Small intestine (tissue), 7 donors: ENCODE data around the gene KHDC3L. TPM values are rescaled to one million over a fixed set of nuclear protein-coding genes. Genes with fewer than 3 reads are reported as not detected.

Source experiments
- DNase-seq, 2 donors: peaks; one replicate each; pipeline versions ENCODE4 v3.0.0 to v3.0.0-alpha.2; 2013
- FAIRE-seq: peaks from 2 replicates; lab custom pipeline; 2012; peaks lifted over from hg19 to GRCh38; lab: Jason Lieb, UNC
- H3K27ac ChIP-seq, 3 donors: one replicate each; pipeline ENCODE4 v1.5.1; 2013; ENCODE audit warnings: low read length in 2 of 3, mild to moderate bottlenecking in 2 of 3, control low read depth in 1 of 3, inconsistent platforms in 1 of 3, low read depth in 1 of 3, moderate library complexity in 1 of 3
- H3K27me3 ChIP-seq, 3 donors: one replicate each; pipeline ENCODE4 v1.6.1; 2013; ENCODE audit warnings: low read length in 3 of 3, inconsistent platforms in 1 of 3; ENCODE audit not compliant: control insufficient read depth in 3 of 3, insufficient read depth in 3 of 3
- H3K36me3 ChIP-seq, 3 donors: one replicate each; pipeline ENCODE4 v1.6.1; 2013; ENCODE audit warnings: low read length in 3 of 3, inconsistent platforms in 1 of 3, low read depth in 1 of 3, mild to moderate bottlenecking in 1 of 3, moderate library complexity in 1 of 3; ENCODE audit not compliant: control insufficient read depth in 3 of 3, insufficient read depth in 2 of 3
- H3K4me1 ChIP-seq, 3 donors: one replicate each; pipeline ENCODE4 v1.6.1; 2013; ENCODE audit warnings: low read length in 2 of 3, inconsistent platforms in 1 of 3, low read depth in 1 of 3, mild to moderate bottlenecking in 1 of 3, moderate library complexity in 1 of 3; ENCODE audit not compliant: control insufficient read depth in 3 of 3, insufficient read depth in 2 of 3
- H3K4me3 ChIP-seq, 3 donors: one replicate each; pipeline ENCODE4 v1.5.1; 2013; ENCODE audit warnings: low read length in 3 of 3, control low read depth in 1 of 3, inconsistent platforms in 1 of 3, low read depth in 1 of 3, mild to moderate bottlenecking in 1 of 3, moderate library complexity in 1 of 3
- H3K9me3 ChIP-seq, 2 donors: one replicate each; pipeline ENCODE4 v1.6.1; 2013; ENCODE audit warnings: low read depth in 1 of 2, low read length in 1 of 2; ENCODE audit not compliant: control insufficient read depth in 2 of 2, insufficient read depth in 1 of 2
- WGBS, 3 donors: extraction: QIAGEN DNeasy Blood & Tissue Kit; methylation state at CpG; one replicate each; pipeline ENCODE4 v1.1.7; 2013; 5-methylcytosine and 5-hydroxymethylcytosine counted together
- polyA plus RNA-seq, 4 donors: library from polyadenylated mRNA; stranded (reverse) in 3 of 4; unstranded in 1 of 4; fragments of 200-250 nt in 3 of 4; fragments of 120-200 nt in 1 of 4; gene quantifications; one replicate each; pipeline versions ENCODE4 v1.2.1 to v1.2.3, GENCODE V29; 2013
- donor health status: healthy with polysubstance abuse.
- donor health status: control.
- donor health status: control.
- donor health status: Bipolar disorder and iron deficiency.
- donor health status: healthy.

KHDC3L gene
- polyA plus RNA-seq, 4 donors, result not detected

- 90 to 98% (median 93%) methylated on average over 3 of the region's 3 CpGs for WGBS, 3 donors
- FAIRE-seq, result no peak
- peaks cover 0 to 7% of the 10 kb centered on the region in 2 donors for H3K9me3 ChIP-seq
- H3K4me1 ChIP-seq, result no peaks in the 10 kb centered on the region
- no peak overlapping the region for H3K4me3 ChIP-seq
- DNase-seq, result no peak
- no peaks in the 10 kb centered on the region for H3K27me3 ChIP-seq
- no peaks in the 10 kb centered on the region for H3K36me3 ChIP-seq
- no peak overlapping the region for H3K27ac ChIP-seq
These were observed 30.8 kb downstream of the KHDC3L start for GRCh38 chr6:73393278-73393677.

- Histone ChIP-seq H3K27me3 (no peaks in the 10 kb centered on the region), H3K4me3 (peak within 1 kb of the TSS in 1 of 3 donors; percentile 26), H3K27ac (peak within 1 kb of the TSS in 1 of 3 donors; percentile 79), H3K36me3 (no peaks in the 10 kb centered on the region), H3K9me3 (peaks cover 0 to 7% of the 10 kb centered on the region in 2 donors), H3K4me1 (no peaks in the 10 kb centered on the region)
- DNase-seq, result peak; percentile 27 to 33
- FAIRE-seq, result no peak
- WGBS, 3 donors, result 71 to 89% (median 73%) methylated on average over 54 of the region's 54 CpGs
These were observed 32.3 kb downstream of the KHDC3L start, which contains the start of gene DDX43 for GRCh38 chr6:73394577-73395354. Gene DDX43, plus strand, starts transcription at chr6:73394828. Its CDS starts 78 bp downstream, at chr6:73394906.

- H3K4me3 ChIP-seq, result no peak overlapping the region
- DNase-seq (no peak), FAIRE-seq (no peak)
- no peaks in the 10 kb centered on the region for H3K4me1 ChIP-seq
- H3K27me3 ChIP-seq, result no peaks in the 10 kb centered on the region
- 94 to 95% (median 95%) methylated on average over 10 of the region's 10 CpGs for WGBS, 3 donors
- H3K9me3 ChIP-seq, result peaks cover 0 to 7% of the 10 kb centered on the region in 2 donors
- H3K36me3 ChIP-seq, result no peaks in the 10 kb centered on the region
- no peak overlapping the region for H3K27ac ChIP-seq
These were observed 33.4 kb downstream of the KHDC3L start for GRCh38 chr6:73395875-73396274.

- FAIRE-seq, result no peak
- no peak for DNase-seq
- H3K4me3 ChIP-seq, result no peak overlapping the region
- H3K27me3 ChIP-seq, result no peaks in the 10 kb centered on the region
- H3K9me3 ChIP-seq, result no peaks in the 10 kb centered on the region
- no peaks in the 10 kb centered on the region for H3K36me3 ChIP-seq
- H3K27ac ChIP-seq, result no peak overlapping the region
- H3K4me1 ChIP-seq, result no peaks in the 10 kb centered on the region
These were observed 38.2 kb downstream of the KHDC3L start for GRCh38 chr6:73400656-73401055.

- Histone ChIP-seq H3K36me3 (no peaks in the 10 kb centered on the region), H3K4me3 (no peak overlapping the region), H3K4me1 (peaks cover 0 to 3% (median 0%) of the 10 kb centered on the region in 3 donors), H3K9me3 (no peaks in the 10 kb centered on the region), H3K27ac (no peak overlapping the region), H3K27me3 (no peaks in the 10 kb centered on the region)
- WGBS, 3 donors, result 14 to 68% (median 50%) methylated on average over 1 of the region's 1 CpG
- DNase-seq, result peak; percentile 39 to 83
- FAIRE-seq, result peak; percentile 75
These were observed 46.9 kb downstream of the KHDC3L start for GRCh38 chr6:73409395-73409794.

- WGBS, 3 donors, result 90 to 98% (median 95%) methylated on average over 3 of the region's 3 CpGs
- peaks cover 0 to 3% (median 0%) of the 10 kb centered on the region in 3 donors for H3K4me1 ChIP-seq
- no peaks in the 10 kb centered on the region for H3K27me3 ChIP-seq
- H3K36me3 ChIP-seq, result no peaks in the 10 kb centered on the region
- no peak overlapping the region for H3K27ac ChIP-seq
- H3K9me3 ChIP-seq, result no peaks in the 10 kb centered on the region
- no peak for DNase-seq
- H3K4me3 ChIP-seq, result no peak overlapping the region
- no peak for FAIRE-seq
These were observed 50.6 kb downstream of the KHDC3L start for GRCh38 chr6:73413102-73413501.

Other genes starting within 250 kb of the KHDC3L start
- under 1 TPM in 1 of 4 donors, not detected in 3; 0.19 TPM for gene KHDC1L, start 137.2 kb upstream of the KHDC3L start, polyA plus RNA-seq
- 1 to 10 TPM in 2 of 4 donors, not detected in 2; 1.7 to 2.5 TPM for gene KHDC1, start 99.5 kb upstream of the KHDC3L start, polyA plus RNA-seq
- not detected for gene DPPA5, start 8.4 kb upstream of the KHDC3L start, polyA plus RNA-seq
- gene OOEP, start 7.2 kb downstream of the KHDC3L start, polyA plus RNA-seq, result under 1 TPM in 2 of 4 donors, not detected in 2; 0.16 to 0.18 TPM
- gene DDX43, start 32.2 kb downstream of the KHDC3L start, polyA plus RNA-seq, result 1 to 10 TPM in 1 of 4 donors, under 1 TPM in 2, not detected in 1; 0.38 to 1.6 (median 0.39) TPM
- gene CGAS, start 89.6 kb downstream of the KHDC3L start, polyA plus RNA-seq, result 1 to 10 TPM in 3 of 4 donors, under 1 TPM in 1; 0.89 to 2.7 (median 2.3) TPM
- gene MTO1, start 99.1 kb downstream of the KHDC3L start, polyA plus RNA-seq, result 10 to 100 TPM; 15.9 to 24.8 (median 18.2) TPM
- gene EEF1A1, start 158.4 kb downstream of the KHDC3L start, polyA plus RNA-seq, result over 10,000 TPM in 2 of 4 donors, 1,000 to 10,000 TPM in 2; 6,538 to 18,065 (median 11,106) TPM